ENCODE results near the gene THEMIS.

GRCh38 chr6:127841811-127842210 lies 59.0 kb downstream of the THEMIS start:
- TF ChIP-seq CTCF (IDR thresholded peaks at IDR 0.05) (no peak), EZH2phosphoT487 (IDR thresholded peaks at IDR 0.05) (no peak)
